ENCODE data around the gene ZNF469.
"Not testable (repeated sequence)": the region's sequence is repeated elsewhere in the genome, so short reads cannot be mapped to it uniquely, and the experiment has no call there.

ZNF469 gene

DNA sequence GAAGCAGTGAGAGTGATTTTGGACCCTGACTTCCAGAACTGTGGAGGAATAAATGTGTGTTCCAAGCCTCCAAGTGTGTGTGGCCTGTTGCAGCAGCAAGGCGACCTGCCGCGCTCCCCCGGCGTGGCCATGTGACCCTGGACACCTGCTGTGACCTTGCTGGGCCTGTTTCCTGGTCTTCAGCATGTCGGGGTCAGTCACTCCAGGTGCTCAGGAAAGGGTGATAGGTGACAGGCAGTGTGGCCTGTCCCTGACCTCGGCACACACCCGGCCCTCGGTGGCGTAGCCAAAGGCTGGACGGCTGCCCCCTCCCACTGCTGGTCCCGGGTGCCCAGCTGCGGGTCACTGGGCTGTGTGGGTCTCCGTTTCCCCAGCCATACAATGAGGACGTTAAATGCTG, 31.8 kb upstream of the ZNF469 start:
- TF ChIP-seq POLR2A (IDR thresholded peaks at IDR 0.05; ENCODE audit: low read depth, low read length): no peak
- DNase-seq (ENCODE audit: insufficient read length, low spot score) (no peak), FAIRE-seq (no peak)

- no peak for TF ChIP-seq POLR2A (IDR thresholded peaks at IDR 0.05; ENCODE audit: low read depth, low read length)
- FAIRE-seq: no peak
- no peak for DNase-seq (ENCODE audit: insufficient read length, low spot score)
Observed at GRCh38 chr16:88351491-88352101, 31.2 kb upstream of the ZNF469 start.

GRCh38 chr16:88352261-88353200, 30.2 kb upstream of the ZNF469 start:
- FAIRE-seq: no peak
- no peak for TF ChIP-seq POLR2A (IDR thresholded peaks at IDR 0.05; ENCODE audit: low read depth, low read length)
- no peak for DNase-seq (ENCODE audit: insufficient read length, low spot score)

DNA sequence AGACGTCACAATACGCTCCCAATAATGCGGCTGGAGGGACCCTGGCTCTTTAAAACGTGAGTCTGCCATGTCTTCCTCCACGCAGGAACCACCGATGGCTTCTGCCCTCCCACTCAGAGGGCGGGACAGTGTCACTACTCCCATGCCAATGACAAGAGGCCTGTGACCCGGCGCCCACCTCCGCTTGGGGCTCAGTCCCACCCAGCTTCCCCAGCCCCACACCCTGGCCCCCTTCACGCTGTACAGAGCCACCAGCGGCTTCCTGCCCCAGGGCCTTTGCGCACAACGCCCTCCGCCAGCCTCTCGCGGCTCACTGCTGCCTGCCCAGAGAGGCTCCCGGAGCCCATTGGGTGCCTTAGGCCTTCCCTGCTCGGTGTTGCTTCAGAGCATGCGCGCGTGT, 29.5 kb upstream of the ZNF469 start:
- no peak for TF ChIP-seq POLR2A (IDR thresholded peaks at IDR 0.05; ENCODE audit: low read depth, low read length)
- DNase-seq (ENCODE audit: insufficient read length, low spot score) (no peak), FAIRE-seq (no peak)

GRCh38 chr16:88353691-88354090, 29.1 kb upstream of the ZNF469 start:
- TF ChIP-seq POLR2A (IDR thresholded peaks at IDR 0.05; ENCODE audit: low read depth, low read length): no peak
- FAIRE-seq (no peak), DNase-seq (ENCODE audit: insufficient read length, low spot score) (no peak)

- no peak for FAIRE-seq
- no peak for DNase-seq (ENCODE audit: insufficient read length, low spot score)
- no peak for TF ChIP-seq POLR2A (IDR thresholded peaks at IDR 0.05; ENCODE audit: low read depth, low read length)
Observed at GRCh38 chr16:88354229-88355092, 28.3 kb upstream of the ZNF469 start.

GRCh38 chr16:88355093-88355388, 27.7 kb upstream of the ZNF469 start:
- DNase-seq (ENCODE audit: insufficient read length, low spot score) (no peak), FAIRE-seq (no peak)
- TF ChIP-seq POLR2A (IDR thresholded peaks at IDR 0.05; ENCODE audit: low read depth, low read length): no peak

DNA sequence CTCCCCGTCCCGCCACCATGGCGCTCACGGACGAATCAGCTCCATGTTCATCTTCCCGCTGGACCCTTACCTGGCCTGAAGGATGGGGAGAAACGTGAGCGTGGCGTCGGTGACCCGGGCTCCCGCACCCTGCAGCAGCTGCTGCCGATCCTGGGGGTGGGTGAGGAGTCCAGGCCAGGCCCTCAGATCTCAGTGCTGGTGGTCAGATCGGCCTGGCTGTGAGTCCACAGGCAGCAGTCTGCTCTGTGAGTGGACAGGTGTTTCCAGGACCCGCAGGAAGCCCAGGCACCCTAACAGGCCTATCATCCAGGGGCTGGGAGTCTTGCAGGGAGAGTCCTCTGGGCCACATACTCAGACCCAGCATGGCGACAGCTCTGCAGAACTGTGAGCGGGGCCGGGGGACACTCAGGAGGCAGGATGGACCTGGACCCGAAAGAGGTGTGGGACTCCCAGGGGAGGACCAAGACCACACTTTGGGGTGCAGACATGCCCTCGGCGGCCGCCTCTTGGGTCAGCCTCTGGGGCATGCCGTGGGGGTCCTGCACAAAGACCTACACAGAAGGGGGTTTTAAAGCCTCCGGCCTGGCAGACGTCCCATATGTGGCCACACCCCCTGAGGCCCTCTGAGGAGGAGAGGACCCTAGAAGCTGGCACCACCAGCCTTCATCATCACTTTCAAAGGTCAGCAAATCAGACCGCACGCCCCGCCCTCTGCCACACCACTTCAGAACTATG, 27.2 kb upstream of the ZNF469 start:
- FAIRE-seq: no peak
- TF ChIP-seq POLR2A (IDR thresholded peaks at IDR 0.05; ENCODE audit: low read depth, low read length): no peak
- DNase-seq (ENCODE audit: insufficient read length, low spot score): no peak

DNA sequence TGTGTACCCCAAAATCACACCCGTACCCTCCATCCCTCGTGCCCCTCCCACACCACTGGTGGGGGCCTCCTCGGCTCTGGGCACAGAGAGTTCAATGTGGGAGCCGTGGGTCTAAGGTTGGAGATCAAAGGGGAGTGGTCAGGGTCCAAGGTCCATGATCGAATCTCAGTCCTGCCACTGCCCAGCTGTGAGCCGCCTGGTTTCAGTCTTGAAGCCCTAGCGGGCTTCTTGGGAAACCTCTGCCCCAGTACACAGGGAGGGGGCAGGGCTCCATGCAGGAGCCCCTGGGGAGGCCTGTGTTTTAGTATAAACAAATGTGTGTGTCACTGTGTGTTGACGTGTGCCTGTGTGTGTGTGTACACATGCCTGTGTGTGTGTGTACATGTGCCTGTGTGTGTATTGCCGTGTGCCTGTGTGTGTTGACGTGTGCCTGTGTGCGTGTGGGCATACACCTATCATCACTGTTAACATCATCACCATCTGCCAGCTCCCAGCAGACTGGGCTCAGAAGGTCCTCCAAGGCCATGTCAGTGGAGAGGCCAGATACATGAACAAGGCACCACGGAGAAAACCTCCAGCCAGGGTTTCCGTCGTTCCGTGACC, 26.5 kb upstream of the ZNF469 start:
- no peak for DNase-seq (ENCODE audit: insufficient read length, low spot score)
- no peak for TF ChIP-seq POLR2A (IDR thresholded peaks at IDR 0.05; ENCODE audit: low read depth, low read length)
- FAIRE-seq: no peak

GRCh38 chr16:88356727-88357199, 26.0 kb upstream of the ZNF469 start:
- DNase-seq (ENCODE audit: insufficient read length, low spot score): no peak
- no peak for TF ChIP-seq POLR2A (IDR thresholded peaks at IDR 0.05; ENCODE audit: low read depth, low read length)
- no peak for FAIRE-seq

- TF ChIP-seq POLR2A (IDR thresholded peaks at IDR 0.05; ENCODE audit: low read depth, low read length): no peak
- FAIRE-seq (no peak), DNase-seq (ENCODE audit: insufficient read length, low spot score) (no peak)
Observed at GRCh38 chr16:88357317-88358022, 25.3 kb upstream of the ZNF469 start.

- DNase-seq (ENCODE audit: insufficient read length, low spot score) (no peak), FAIRE-seq (no peak)
- TF ChIP-seq POLR2A (IDR thresholded peaks at IDR 0.05; ENCODE audit: low read depth, low read length): no peak
Observed at GRCh38 chr16:88358023-88358420, 24.7 kb upstream of the ZNF469 start.

- FAIRE-seq (no peak), DNase-seq (ENCODE audit: insufficient read length, low spot score) (no peak)
- TF ChIP-seq POLR2A (IDR thresholded peaks at IDR 0.05; ENCODE audit: low read depth, low read length): no peak
Observed at GRCh38 chr16:88359008-88359407, 23.8 kb upstream of the ZNF469 start.

- FAIRE-seq; DNase-seq (ENCODE audit: insufficient read length, low spot score): not testable (repeated sequence)
Observed at GRCh38 chr16:88360401-88360800, 22.4 kb upstream of the ZNF469 start.
